RWPE1 (cell line): Measurements from ENCODE around the gene TDRD6.
A peak's percentile ranks its signal among the peaks of the same experiment; 100 is the strongest.

ENCODE experiments used
- CTCF ChIA-PET: fragments of 350-600 bp; sonication (Branson Sonifier 250); formaldehyde crosslinking; extraction: SDS; loops from one replicate; lab custom pipeline; 2021; lab: Yijun Ruan, JAX
- POLR2A ChIA-PET: fragments of 400-600 bp; formaldehyde crosslinking; extraction: SDS; loops from one replicate; lab custom pipeline; 2020; ENCODE audit warnings: antibody characterized with exemption; ENCODE audit not compliant: low non-redundant PET; lab: Yijun Ruan, JAX
- DNase-seq: peaks from one replicate; pipeline ENCODE4 v3.0.0; 2012; ENCODE audit warnings: low spot score
- H3K27ac ChIP-seq: fragments of 450-650 bp; 2 replicates; pipeline ENCODE4 v1.5.1; 2017
- TF ChIP-seq, protein P1 (sequence below): fragments of 450-650 bp; conservative IDR thresholded peaks from 2 replicates; pipeline ENCODE4 v1.5.1; 2017; ENCODE audit warnings: low read depth, mild to moderate bottlenecking

Gene TDRD6

DNA sequence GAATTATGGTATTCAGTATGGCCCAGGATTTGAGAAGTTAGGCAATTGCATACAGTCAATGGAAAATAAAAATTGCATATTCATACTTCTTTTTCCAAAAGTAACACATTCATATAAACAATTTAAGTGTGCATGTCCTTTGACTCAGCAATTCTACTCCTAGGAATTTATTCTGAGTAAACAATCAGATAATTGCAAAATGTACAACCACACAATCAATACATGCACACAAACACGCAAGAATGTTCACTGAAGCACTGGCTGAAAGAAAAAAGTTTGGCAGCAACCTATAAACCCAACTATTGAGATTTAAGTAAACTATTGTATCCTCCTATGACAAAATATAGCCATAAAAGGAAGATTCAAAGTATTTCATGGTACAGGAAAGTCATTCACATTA lies 36.7 kb upstream of the TDRD6 start:
- CTCF ChIA-PET, result no interaction called here
- POLR2A ChIA-PET, result no interaction called here
- TF ChIP-seq, protein P1, sequence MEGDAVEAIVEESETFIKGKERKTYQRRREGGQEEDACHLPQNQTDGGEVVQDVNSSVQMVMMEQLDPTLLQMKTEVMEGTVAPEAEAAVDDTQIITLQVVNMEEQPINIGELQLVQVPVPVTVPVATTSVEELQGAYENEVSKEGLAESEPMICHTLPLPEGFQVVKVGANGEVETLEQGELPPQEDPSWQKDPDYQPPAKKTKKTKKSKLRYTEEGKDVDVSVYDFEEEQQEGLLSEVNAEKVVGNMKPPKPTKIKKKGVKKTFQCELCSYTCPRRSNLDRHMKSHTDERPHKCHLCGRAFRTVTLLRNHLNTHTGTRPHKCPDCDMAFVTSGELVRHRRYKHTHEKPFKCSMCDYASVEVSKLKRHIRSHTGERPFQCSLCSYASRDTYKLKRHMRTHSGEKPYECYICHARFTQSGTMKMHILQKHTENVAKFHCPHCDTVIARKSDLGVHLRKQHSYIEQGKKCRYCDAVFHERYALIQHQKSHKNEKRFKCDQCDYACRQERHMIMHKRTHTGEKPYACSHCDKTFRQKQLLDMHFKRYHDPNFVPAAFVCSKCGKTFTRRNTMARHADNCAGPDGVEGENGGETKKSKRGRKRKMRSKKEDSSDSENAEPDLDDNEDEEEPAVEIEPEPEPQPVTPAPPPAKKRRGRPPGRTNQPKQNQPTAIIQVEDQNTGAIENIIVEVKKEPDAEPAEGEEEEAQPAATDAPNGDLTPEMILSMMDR, result no peak
- H3K27ac ChIP-seq, result no peak overlapping the region
- DNase-seq, result no peak

DNA sequence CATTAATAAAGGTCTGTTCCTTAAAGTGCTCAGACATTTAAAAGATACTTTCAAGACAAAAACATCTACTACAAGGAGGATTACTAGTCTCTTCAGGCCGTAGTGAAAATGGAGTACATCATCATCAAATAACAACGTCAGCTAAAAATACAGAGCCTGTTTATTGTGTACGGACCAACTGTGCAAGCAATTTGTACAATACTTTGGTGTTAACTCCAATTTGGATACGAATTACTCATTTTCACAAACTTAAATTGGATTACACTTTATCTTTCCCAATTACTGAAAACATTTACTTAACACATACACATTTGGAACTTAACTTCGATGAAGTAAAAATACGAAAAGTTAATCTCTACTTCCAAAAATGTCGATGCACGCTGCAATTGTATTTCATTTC lies 35.9 kb upstream of the TDRD6 start:
- H3K27ac ChIP-seq, result no peak overlapping the region
- peak; percentile 17 for DNase-seq
- TF ChIP-seq, protein P1, result no peak
- CTCF ChIA-PET, result no interaction called here
- POLR2A ChIA-PET, result no interaction called here

DNA sequence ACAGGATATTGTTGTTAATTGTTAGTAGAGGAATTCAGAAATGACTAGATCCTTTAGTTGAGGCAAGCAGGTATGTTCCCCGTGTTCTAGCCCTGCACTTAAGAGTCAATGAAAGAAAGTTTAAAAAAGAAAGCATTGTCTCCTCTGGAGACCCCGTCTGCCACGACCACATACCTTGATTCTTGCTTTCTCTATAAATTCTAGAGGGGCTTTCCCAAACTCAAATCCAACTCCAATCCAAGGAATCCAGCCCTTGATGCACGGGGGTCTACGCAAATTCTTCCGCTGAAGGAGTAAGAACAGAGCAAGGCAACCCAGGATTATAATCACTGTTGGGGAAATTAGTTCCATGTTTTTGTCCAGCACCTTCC lies 35.5 kb upstream of the TDRD6 start:
- POLR2A ChIA-PET, result no interaction called here
- CTCF ChIA-PET, result interaction anchor here (0.6 kb wide), 1 partner anchor 444 kb away, joined by 3 read pairs; no protein-coding TSS in a partner anchor
- H3K27ac ChIP-seq, result peak overlapping the region; percentile 67
- no peak for DNase-seq
- TF ChIP-seq, protein P1, result no peak

DNA sequence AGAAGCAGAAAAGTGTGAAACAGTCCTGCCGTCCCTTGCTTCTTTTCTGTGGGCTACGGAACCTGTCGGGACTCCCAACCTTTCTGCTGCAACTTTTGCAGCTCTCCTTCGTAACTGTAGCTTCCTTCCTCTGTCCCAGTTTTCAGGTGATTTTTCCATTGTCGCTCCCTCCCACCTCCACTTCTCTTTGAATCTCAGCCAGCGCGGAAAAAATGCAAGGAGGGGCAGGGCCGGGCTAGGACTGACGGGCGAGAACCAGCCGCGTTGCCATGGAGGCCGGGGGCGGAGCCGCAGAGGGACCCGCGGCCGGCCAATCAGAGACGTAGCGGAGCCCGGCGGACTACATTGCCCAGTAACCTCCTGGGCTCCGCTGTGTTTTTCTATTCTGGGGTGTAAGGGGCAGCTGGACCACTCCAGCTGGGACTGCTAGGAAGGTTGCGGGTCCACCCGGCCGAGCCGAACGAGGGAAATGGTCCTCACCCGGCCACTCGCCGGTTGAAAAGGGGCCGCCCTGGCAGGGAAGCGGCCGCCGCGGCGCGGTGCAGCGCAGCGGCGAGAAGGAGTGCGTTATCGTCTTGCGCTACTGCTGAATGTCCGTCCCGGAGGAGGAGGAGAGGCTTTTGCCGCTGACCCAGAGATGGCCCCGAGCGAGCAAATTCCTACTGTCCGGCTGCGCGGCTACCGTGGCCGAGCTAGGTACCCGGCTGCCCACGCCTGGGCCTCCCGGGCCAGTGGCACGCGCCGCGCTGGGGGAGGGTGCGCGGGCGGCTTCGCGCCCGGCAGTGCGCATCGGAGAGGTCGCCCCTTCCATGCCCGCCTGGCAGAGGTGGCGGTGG lies 34.9 kb upstream of the TDRD6 start, which contains the start of the genes CYP39A1 and SLC25A27:
Gene CYP39A1, minus strand, starts transcription at position 216 of the 836 bp plus-strand sequence. CDS start 236 bp downstream, outside the sequence.
Gene SLC25A27, plus strand, starts transcription at position 373 of the 836 bp plus-strand sequence. Its CDS starts 218 bp downstream, at position 591.
- ChIA-PET POLR2A (no interaction called here), CTCF (interaction anchor here (0.6 to 0.7 kb wide), 2 partner anchors 39 to 444 kb away, joined by 3 read pairs; no protein-coding TSS in a partner anchor)
- DNase-seq, result peak; percentile 95
- H3K27ac ChIP-seq, result peak within 1 kb of the TSS; percentile 67
- TF ChIP-seq, protein P1, result no peak

DNA sequence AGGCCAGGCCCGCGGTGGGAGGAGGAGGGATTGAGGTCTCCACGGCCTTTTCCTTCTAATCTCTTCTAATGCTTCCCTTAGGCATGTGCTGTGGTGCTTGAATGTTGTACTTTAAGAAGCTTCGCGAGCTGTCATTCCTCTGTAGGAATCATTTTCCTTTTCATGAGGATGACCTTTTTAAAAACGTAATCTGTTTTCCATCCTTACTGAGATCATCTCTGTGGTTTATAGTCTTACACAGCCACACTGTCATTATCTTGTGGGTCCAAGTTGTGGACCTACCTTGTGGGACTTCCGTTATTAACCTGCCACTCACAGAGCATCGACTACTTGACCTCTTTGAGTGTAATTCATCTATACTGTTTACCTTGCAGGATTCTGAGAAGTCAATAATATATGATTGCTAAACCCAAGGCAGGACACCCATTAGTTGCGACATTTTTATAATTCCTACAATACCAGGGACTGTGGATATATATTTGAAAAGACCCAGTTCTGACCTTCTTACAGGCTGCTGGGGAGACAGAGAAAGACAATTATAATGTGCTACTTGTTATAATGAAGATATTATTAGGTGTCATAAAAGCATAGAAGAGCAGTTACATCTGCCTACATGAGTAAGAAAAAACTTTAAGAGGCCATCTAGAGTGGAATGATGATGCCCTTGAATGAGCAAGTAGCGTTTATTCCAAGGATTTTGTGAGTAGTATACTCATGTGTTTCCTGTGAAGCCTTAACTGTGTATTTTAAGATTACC lies 34.1 kb upstream of the TDRD6 start:
- no peak for DNase-seq
- ChIA-PET POLR2A (interaction anchor here (0.5 kb wide), 1 partner anchor 642 kb away, joined by 3 read pairs; no protein-coding TSS in a partner anchor), CTCF (interaction anchor here (0.7 kb wide), 1 partner anchor 40 kb away, joined by 3 read pairs; no protein-coding TSS in a partner anchor)
- peak overlapping the region; percentile 67 for H3K27ac ChIP-seq
- TF ChIP-seq, protein P1, result no peak

DNA sequence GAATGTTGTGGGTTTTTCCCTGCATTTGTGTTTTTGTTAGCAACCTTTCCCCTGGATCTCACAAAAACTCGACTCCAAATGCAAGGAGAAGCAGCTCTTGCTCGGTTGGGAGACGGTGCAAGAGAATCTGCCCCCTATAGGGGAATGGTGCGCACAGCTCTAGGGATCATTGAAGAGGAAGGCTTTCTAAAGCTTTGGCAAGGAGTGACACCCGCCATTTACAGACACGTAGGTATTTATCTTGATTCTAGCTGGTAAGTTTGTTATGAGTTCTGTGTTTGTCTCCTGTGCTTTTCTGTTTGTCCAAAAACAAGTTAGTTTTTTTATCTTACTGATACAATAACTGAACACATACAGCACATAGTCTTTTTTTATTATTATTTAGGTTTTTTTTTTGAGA lies 31.9 kb upstream of the TDRD6 start:
- H3K27ac ChIP-seq, result no peak overlapping the region
- ChIA-PET CTCF (interaction anchor here (0.6 to 1.1 kb wide), 4 partner anchors 21 to 1645 kb away, joined by 3 to 4 read pairs (median 3); no protein-coding TSS in a partner anchor), POLR2A (no interaction called here)
- TF ChIP-seq, protein P1, result no peak
- no peak for DNase-seq
